ENCODE data around the gene ATG3.
"Not testable (repeated sequence)": the region's sequence is repeated elsewhere in the genome, so short reads cannot be mapped to it uniquely, and the experiment has no call there.

The ATG3 gene

DNA sequence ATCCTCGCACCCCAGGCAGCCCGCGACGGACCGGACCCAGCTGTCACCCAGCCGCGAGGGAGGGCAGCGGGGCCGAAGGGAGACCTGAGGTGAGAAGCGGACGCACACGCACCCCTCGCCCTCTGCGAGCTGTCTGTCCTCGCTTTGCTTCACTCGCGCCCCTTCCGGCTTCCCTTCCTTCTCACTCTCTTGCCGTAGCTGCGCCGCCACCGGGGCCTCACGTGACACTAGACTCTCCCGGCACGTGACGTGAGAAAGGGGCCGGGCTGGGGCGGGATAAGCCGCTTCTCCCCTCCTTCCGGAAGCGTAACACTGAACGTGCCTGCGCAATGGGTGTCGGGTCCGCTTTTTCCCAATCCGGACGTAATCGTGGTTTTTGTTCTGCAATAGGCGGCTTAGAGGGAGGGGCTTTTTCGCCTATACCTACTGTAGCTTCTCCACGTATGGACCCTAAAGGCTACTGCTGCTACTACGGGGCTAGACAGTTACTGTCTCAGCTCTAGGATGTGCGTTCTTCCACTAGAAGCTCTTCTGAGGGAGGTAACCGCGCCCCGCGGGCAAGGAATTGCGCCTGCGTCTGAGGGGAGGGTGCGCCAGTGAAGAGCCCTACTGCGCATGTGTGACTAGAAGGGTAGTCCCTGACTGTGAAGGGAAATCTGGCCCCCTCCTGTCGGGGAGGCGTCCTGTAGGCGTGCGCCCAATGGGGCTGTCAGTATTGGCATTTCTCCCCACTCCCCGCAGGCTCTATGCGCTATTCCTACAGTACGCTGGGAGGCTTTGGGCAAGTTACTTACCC lies at the start of gene ATG3, which contains the start of gene SLC35A5:
TSS of gene ATG3 (minus strand) at position 229 of the 796 bp plus-strand sequence. CDS start 434 bp downstream, outside the sequence.
TSS of gene SLC35A5 (plus strand) at position 312 of the 796 bp plus-strand sequence. CDS start 1,359 bp downstream, outside the sequence.
- peak; percentile 99 for DNase-seq (ENCODE audit: low spot score)

DNA sequence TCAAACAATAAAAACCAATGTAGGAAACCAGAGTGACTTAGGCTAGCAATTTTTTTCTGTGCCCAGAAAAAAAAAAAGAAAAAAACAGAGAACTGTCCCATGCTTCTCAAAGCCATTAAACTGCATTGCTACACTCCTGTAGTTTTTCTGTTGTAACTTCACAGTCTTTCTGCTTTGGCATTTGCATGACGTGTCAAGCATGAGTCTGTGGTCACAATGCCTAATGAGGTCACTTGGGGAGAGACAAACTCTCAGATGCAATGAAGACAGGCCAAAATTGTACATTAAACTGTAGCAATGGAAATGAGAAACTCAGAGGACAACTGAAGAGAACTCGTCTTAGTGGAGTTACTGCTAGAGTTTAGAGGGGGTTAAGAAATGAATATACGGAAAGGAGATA lies 48.4 kb upstream of the ATG3 start:
- DNase-seq (ENCODE audit: low spot score), result no peak

DNA sequence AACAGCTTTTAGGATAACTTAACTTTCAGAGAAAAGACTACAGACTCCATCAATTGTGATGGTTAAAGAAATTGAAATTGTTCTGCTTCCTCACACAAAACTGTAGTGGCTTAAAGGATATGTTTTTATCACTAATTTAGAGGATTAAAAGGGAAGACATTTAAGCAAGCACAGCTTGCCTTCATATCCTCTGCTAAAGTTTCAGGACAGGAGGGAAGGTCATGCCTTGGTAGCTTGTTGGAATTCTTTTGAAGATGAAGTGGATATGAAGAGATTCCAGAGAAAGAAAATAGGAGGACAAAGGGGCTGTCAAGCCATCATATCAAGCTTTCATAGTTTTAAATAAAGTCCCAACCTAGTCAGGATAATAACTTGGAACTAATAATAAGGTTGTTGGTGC lies 46.1 kb upstream of the ATG3 start:
- no peak for DNase-seq (ENCODE audit: low spot score)

DNA sequence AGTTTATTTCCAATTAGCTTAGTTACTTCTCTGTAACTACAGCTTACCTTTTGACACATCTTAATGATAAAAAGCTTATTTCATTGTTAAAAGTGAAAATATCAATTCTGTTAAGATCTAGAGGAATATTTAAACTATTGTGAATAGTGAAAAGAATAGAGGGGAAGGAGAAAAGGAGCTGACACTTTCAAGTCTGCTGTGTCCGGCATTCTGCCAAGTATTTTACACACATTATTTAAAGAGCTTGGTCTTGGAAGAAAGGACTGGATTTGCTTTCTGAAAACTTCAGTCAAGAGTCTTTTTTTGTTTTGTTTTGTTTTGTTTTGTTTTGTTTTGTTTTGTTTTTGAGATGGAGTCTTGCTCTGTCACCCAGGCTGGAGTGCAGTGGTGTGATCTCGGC lies 44.3 kb upstream of the ATG3 start:
- DNase-seq (ENCODE audit: low spot score), result no peak

DNA sequence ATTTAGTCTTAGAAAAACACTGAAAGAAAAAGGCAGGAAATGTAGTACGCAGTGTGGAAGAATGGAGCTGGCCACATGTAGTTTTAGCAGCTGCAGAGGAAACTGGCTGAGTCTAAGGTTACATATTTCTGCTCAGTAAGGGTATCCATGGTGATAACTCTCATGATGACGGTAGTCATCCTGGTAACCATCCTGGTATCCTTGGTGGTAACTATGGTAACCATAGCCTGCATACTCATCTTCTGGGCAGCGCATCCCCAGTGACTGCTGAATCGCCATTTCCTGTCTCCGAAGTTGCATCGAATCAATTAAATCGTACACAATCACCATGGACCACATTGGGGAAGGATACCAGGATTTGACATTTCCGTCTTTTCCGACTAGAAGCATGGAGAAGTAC lies 43.5 kb upstream of the ATG3 start:
- no peak for DNase-seq (ENCODE audit: low spot score)

DNA sequence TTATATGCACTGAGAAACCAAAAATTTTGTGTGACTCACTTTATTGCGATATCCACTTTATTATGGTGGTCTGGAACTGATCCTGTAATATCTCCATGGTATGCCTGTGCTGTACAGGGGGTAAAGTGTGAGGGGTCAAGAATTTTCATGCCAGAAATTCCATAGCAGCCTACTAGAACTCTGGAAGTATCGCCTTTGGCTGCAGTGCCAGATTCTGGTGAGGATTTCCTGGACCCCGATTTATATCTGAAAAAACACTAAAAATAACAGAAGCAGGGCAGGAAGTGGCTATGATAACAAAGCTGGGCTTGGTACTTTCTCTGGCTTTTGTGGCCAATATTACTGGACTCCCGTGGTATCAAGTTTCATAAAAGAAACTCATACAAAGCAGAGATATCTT lies 42.8 kb upstream of the ATG3 start:
- DNase-seq (ENCODE audit: low spot score), result no peak

DNA sequence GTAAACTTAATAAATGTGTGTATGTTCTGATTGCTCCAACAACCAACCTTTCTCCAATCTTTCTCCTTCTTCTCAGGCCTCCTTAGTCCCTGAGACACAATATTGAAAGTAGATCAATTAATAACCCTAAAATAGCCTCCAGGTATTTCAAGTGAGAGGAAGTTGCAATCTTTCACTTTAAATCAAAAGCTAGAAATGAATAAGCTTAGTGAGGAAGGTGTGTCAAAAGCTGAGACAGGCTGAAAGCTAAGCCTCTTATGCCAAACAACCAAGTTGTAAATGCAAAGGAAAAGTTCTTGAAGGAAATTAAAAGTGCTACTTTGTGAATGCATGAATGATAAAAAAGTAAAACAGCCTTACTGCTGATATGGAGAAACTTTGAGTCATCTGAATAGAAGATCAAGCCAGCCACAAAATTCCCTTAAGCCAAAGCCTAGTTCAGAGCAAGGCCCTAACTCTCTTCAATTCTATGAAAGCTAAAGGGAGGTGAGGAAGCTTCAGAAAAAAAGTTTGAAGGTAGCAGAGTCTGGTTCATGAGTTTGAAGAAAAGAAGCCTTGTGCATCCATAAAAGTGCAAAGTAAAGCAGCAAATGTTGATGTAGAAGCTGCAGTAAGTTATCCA lies 40.6 kb upstream of the ATG3 start:
- DNase-seq (ENCODE audit: low spot score), result no peak

DNA sequence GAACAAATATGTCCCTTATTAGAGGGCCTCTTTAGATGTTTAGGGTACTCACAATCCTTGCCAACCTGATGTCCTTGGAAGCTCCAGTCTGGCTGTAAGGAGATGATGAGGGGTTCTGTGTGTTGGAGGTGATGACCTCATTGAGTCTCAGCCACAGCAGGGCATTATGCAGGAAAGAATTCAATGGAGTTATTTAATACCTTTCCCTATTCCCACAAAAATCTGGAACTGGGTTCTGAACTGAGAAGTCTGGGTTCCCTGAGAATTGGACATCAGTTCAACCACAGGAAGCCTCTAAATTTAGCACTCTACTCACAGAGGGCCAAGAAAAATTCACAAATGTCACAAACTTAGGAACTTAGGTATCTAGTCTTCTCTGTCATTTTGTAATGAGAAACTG lies 37.0 kb upstream of the ATG3 start:
- DNase-seq (ENCODE audit: low spot score), result no peak

DNA sequence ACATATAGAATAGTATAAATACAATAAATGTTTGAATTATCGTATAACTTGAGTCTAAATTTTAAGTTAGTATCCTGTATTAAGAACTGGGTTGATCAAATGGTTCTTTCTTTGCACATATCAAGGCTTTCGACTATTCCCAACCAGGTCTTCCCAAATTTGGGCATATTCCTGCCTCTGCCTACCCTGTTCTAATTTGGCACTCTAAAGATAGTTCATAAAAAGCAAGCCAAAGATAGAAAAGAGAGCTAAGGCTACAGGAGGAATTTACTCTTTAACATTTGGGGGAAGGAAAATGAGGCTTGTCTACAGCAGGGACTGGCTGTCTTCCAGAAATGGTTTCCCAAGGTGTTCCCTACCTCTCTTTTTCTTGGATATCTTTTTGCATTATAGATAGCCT lies 36.2 kb upstream of the ATG3 start:
- DNase-seq (ENCODE audit: low spot score), result no peak

DNA sequence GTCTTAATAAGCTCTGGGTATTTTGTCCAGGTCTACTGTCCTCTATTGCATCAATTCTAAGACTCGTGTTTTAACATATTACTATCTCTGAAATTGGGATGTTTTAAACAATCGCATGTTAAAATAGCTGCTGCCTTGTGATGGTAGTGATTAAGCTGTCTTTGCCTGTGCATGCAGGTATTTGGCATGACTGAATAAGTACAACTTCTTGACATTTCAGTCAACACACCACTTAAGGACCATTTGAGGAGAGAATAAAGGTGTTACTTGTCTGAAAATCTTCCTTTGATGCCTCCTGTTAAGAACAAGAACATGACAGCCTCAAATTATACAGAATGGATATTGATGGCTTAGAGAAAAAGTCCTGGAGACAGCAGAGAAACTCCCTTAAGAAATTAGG lies 33.1 kb upstream of the ATG3 start:
- no peak for DNase-seq (ENCODE audit: low spot score)

DNA sequence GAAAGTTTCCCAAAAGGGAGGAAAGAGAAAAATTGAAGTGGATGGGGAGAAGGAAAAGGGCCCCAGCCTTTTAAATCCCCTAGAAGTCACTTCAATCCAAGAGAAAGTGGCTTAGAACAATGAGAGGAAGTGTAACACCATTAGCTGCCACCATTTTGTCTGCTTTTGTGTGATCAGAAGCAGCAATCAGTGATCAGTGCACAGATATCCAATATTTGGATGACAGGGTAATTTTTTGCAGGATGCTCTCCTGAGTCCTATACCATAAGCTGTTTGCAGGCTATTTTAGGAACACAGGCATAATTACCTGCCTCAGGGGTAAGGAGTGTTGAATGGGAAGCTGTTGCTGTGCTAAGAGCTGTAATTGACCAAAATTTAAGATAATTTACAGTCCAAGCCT lies 31.5 kb upstream of the ATG3 start:
- no peak for DNase-seq (ENCODE audit: low spot score)

DNA sequence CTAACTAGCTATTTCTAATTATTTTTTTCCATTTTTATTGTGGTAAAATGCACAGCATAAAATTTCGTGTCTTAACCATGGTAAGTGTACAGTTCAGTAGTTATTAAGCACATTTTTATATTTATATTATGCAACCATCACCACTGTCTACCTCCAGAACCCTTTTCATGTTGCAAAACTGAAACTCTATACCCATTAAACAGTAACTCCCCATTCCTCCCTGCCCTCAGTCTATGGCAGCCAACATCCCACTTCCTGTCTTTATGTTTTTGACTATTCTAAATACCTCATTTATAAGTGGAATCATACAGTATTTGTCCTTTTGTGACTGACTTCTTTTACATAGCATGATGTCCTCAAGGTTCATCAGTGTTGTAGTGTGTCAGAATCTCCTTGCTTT lies 25.6 kb upstream of the ATG3 start:
- no peak for DNase-seq (ENCODE audit: low spot score)

DNA sequence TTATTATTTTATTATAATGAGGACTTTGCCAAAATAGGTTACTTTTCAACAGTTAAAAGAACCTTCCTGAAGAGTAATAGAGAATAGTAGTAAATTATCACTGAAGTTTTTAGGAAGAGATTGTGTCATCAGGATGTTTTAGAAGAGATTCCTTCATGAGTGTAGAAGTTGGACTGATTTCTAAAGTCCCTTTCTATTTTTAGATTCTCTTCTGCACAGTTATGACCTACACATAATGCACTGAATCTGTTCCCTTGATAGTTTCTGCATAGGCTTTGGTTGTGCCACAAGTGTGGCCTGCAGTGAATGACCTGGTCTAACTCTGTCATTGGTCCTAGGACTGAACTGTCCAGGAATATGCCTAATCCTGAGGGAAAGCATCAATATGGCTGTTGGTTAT lies 24.0 kb upstream of the ATG3 start:
- DNase-seq (ENCODE audit: low spot score), result no peak

DNA sequence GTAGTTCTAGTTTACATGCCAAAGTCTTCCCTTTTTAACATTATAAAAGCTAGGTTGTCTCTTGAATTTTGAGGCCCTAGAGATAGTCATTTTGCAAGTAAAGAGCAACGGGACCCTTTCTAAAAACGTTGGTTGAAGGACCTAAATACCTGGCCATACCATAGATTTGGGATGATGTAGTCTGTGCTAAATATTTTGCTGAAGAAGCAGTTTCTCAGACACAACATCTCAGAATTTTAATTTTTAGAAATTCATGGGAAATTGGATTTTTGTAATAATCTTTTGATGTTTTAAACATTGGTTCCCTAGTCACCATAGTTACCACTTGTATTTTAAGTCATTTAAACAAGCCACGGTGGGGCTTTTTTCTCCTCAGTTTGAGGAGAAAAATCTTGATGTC lies 21.3 kb upstream of the ATG3 start:
- no peak for DNase-seq (ENCODE audit: low spot score)

DNA sequence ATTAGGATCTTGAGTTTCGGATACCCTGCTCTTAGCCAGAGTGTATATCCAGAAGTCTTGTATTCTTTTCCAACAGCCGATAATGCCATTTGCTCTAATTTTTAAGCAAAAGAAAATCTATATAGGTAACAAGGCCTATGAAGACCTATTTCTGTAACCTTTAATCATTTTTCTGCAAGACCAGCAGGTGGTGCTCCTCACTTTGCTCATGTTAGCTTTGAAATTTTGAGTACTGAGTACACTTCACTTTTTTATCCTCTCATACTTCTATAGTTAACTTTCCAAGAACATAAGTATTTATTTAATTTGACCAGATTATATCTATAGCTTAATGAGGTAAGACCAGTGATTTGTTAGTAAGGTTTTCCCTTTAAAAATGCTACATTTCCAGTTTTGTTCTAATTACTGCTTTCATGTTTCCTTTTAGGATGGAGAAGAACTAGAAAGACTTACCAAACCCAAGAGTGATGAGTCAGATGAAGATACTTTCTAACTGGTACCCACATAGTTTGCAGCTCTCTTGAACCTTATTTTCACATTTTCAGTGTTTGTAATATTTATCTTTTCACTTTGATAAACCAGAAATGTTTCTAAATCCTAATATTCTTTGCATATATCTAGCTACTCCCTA lies 20.6 kb upstream of the ATG3 start:
- peak; percentile 41 for DNase-seq (ENCODE audit: low spot score)

DNA sequence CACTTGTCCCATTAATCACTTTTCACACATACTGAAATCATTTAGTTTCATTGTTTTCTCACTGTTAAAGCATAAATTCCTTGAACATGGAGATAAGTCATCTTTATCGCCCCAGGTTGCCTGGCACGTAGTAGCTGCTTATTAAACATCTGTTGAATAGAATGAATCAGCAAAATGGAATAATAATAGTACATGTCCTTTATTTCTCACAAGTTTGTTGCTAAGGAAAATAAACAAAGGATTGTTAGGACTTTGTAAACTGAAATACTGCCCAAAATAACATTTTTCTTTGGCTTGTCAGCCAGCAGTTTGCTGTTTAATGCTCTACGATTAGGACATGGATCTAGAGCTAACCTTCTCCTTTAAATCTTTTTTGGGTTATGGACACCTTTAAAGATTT lies 17.9 kb upstream of the ATG3 start:
- no peak for DNase-seq (ENCODE audit: low spot score)

DNA sequence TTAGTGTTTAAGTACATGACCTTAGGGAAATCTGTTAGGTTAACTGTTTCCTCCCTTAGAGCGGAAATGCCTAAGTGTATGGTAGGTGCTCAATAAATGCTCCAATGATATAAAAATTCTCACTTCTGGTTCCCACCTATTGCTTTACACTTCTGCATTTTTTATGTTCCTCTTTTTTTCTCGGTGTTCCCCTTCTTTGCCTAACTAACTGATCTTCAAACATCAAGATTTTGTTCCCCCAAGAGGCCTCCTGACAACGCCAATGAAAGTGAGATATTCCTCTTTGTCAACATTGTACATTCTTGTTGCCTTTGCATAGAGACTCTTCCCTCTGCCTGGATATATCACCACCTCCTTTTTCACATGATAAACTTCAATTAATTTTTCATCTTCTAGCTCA lies 17.5 kb upstream of the ATG3 start:
- no peak for DNase-seq (ENCODE audit: low spot score)

DNA sequence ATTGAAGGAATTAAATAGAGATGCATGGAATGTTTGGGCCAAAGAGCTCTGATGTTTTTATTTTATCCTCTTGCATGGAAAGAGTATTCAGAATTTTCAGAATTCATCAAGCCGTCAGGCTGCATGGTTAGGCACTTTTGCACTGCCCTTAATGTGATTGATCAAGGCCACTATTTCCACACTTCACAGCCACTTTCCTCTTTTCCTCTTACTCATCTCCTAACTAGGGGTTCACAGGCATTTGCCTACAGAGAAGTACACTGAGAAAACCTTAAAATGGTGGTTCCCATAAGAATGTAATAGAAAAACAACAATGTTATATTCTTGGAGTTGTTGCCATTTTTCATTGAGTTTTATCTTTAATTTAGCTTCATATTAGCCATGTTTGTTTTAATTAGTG lies 10.9 kb upstream of the ATG3 start:
- no peak for DNase-seq (ENCODE audit: low spot score)

DNA sequence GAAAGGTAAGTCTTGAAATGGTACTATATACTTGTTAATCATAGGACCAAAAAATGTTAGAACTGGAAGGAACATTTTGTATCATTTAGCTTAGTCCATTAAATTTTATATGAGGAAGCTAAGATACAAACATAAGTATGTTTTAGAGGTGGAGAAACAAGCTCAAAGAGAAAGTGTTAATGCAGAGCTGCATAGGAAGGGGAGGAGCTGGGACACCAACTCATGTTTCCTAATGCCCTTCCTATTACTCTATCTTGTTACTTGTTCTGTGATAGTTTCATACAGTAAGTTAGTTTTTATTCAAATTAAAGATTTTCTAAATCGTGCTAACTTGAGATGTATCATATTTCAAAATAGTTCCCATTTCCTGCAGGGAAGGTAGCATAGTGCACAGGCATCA lies 7.5 kb upstream of the ATG3 start:
- DNase-seq (ENCODE audit: low spot score), result no peak

DNA sequence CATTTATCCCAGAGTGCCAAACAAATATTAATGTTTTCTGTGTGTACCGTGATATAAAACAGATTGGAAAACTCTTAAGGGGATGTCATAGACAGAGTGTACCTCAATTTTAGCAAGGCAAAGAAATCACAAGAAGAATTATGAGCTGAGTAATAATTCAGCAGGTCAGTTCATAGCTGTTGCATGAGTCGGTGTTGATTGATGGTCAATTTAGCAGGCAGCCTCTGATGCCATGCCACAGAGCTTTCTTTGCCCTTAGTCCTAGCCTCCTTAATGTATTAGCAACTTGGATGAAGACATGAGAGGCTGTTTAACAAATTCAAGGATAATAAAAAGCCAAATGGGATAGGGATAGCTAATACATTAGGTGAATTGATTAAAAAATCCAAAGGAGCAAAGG lies 6.9 kb upstream of the ATG3 start:
- DNase-seq (ENCODE audit: low spot score), result no peak

DNA sequence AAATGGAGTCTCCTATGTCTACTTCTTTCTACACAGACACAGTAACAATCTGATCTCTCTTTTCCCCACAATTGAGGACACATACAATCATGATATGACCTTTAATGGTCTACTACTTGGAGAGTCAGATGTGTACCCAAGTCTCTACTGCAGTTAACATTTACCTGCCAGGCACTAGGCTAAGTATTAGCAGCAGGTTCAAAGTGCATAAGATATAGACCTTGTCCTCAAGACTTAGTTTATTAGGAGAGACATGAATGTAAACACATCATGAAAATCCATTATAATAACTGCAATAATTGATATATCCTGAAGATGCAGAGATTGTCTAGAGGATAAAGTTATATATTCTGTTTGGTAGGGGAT lies 3.2 kb upstream of the ATG3 start:
- no peak for DNase-seq (ENCODE audit: low spot score)

DNA sequence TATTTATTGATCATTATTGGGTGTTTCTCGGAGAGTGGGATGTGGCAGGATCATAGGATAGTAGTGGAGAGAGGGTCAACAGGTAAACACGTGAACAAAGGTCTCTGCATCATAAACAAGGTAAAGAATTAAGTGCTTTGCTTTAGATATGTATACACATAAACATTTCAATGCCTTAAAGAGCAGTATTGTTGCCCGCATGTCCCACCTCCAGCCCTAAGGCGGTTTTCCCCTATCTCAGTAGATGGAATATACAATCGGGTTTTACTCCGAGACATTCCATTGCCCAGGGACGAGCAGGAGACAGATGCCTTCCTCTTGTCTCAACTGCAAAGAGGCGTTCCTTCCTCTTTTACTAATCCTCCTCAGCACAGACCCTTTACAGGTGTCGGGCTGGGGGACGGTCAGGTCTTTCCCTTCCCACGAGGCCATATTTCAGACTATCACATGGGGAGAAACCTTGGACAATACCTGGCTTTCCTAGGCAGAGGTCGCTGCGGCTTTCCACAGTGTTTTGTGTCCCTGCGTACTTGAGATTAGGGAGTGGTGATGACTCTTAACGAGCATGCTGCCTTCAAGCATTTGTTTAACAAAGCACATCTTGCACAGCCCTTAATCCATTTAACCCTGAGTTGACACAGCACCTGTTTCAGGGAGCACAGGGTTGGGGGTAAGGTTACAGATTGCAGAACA lies 2.6 kb upstream of the ATG3 start:
- DNase-seq (ENCODE audit: low spot score), result not testable (repeated sequence)

DNA sequence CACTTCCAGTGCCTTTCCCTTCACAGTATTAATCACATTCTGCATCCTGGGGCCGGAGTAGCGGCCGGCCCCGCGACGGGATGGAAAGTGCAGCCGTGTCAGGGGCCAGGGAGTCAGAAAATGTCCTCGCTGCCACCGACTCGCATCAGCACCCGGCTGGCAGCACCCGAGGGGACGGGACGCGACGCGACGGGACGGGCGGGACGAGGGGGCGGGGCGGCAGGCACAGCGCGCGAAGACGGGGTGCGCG lies 353 bp downstream of the ATG3 start:
- no peak for DNase-seq (ENCODE audit: low spot score)

All from hematopoietic multipotent progenitor cell treated with erythropoietin and hydrocortisone succinate and interleukin-3 and kit ligand, for 17 days (in vitro differentiated cells).